ENCODE data around the gene HIP1R.

DNA sequence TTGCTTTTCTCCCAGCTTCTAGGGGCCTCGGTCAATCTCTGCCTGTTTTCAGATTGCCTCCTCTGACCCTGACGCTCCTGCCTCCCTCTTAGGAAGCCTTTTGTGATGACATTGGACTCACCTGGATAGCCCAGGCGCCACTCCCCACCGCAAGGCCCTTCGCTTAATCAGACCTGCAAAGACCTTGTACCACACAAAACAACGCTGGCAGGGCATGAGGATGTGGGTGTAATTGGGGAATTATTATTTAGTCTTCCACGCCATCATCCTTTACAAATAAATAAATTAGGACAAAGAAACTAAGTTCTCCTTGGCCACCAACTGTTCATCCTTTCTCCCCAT, 68.4 kb downstream of the HIP1R start:
- TF ChIP-seq, protein P1, sequence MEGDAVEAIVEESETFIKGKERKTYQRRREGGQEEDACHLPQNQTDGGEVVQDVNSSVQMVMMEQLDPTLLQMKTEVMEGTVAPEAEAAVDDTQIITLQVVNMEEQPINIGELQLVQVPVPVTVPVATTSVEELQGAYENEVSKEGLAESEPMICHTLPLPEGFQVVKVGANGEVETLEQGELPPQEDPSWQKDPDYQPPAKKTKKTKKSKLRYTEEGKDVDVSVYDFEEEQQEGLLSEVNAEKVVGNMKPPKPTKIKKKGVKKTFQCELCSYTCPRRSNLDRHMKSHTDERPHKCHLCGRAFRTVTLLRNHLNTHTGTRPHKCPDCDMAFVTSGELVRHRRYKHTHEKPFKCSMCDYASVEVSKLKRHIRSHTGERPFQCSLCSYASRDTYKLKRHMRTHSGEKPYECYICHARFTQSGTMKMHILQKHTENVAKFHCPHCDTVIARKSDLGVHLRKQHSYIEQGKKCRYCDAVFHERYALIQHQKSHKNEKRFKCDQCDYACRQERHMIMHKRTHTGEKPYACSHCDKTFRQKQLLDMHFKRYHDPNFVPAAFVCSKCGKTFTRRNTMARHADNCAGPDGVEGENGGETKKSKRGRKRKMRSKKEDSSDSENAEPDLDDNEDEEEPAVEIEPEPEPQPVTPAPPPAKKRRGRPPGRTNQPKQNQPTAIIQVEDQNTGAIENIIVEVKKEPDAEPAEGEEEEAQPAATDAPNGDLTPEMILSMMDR (conservative IDR thresholded peaks at IDR 0.05), result no peak
- no peak for TF ChIP-seq EZH2 (IDR thresholded peaks at IDR 0.05; ENCODE audit: low read depth)

Measured in PC-9 (cell line).